Measurements from ENCODE around the gene MVK. TPM values are rescaled to one million over a fixed set of nuclear protein-coding genes. Genes with fewer than 3 reads are reported as not detected.

MVK gene
- polyA plus RNA-seq, 1 donor from 2014 or later = 2.6 TPM

- Mint-ChIP-seq H3K27ac (no peak overlapping the region), H3K4me3 (no peak overlapping the region), H3K9me3 (no peaks in the 10 kb centered on the region), H3K4me1 (no peaks in the 10 kb centered on the region), H3K36me3 (no peaks in the 10 kb centered on the region), H3K27me3 (peaks cover 13% of the 10 kb centered on the region)
These were observed 37.6 kb downstream of the MVK start for GRCh38 chr12:109611223-109611622.

DNA sequence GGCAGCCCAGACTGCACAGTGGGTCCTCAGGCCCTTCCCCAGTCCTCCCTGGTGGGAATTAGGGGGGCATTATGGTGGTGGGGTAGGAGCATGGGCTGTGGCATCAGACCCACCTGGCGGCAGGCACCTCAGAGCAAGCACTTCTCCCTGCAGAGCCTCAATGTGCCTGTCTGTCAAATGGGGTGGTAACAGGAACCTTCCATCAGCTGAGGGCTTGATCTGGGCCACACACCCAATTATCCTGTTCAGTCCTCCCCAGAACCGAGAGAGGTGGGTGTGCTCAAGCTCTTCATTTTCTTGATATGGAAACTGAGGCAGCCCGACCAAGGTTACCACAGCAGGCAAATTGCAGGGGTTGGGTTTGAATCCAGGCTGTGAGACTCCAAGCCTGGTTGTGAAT, 38.4 kb downstream of the MVK start:
- Mint-ChIP-seq H3K4me3 (no peak overlapping the region), H3K27ac (no peak overlapping the region), H3K27me3 (peaks cover 15% of the 10 kb centered on the region), H3K4me1 (no peaks in the 10 kb centered on the region), H3K9me3 (no peaks in the 10 kb centered on the region), H3K36me3 (no peaks in the 10 kb centered on the region)

- H3K4me3 Mint-ChIP-seq = no peak overlapping the region
- no peak overlapping the region for H3K27ac Mint-ChIP-seq
- no peaks in the 10 kb centered on the region for H3K36me3 Mint-ChIP-seq
- no peaks in the 10 kb centered on the region for H3K4me1 Mint-ChIP-seq
- peaks cover 18% of the 10 kb centered on the region for H3K27me3 Mint-ChIP-seq
- H3K9me3 Mint-ChIP-seq = no peaks in the 10 kb centered on the region
These were observed 39.4 kb downstream of the MVK start for GRCh38 chr12:109612975-109613502.

DNA sequence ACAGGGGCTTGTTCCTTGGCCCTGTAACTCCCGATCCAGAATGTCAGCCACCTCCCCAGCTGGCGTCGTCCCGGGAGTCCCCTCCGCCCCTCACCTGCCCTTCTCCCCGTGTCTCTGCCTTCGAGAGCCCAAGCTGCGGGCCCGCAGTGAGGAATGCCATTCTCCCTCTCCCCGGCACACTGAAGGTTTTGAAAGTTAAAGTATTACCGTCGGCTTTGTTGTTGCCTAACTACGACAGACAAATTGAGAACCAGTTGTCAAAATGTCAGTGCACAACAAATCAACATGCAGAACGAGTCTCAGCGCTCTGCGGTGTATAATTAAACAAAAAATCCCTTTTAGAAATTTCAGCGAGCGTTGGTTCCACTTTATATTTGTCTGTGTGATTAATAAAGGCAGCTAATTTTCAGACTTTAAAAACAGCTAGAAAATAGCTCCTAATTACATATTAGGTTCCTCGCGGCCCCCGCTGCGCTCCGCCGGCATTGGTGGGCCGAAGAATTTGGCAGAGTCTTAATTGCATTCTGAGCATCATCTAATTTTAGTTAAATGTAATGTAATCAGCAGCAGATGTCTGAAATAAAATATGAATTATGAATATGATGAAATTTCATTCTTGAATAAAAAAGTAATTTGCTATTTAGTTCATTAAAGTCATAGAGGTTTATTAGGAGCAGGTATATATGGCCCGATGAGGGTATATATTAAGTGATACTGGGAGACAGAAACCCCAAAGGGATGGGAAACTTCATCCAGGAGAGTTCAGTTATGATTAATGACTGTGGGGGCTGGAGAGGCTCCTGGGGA, 40.3 kb downstream of the MVK start:
- Mint-ChIP-seq H3K36me3 (no peaks in the 10 kb centered on the region), H3K4me1 (no peaks in the 10 kb centered on the region), H3K27me3 (peaks cover 18% of the 10 kb centered on the region), H3K9me3 (no peaks in the 10 kb centered on the region), H3K4me3 (no peak overlapping the region), H3K27ac (no peak overlapping the region)

DNA sequence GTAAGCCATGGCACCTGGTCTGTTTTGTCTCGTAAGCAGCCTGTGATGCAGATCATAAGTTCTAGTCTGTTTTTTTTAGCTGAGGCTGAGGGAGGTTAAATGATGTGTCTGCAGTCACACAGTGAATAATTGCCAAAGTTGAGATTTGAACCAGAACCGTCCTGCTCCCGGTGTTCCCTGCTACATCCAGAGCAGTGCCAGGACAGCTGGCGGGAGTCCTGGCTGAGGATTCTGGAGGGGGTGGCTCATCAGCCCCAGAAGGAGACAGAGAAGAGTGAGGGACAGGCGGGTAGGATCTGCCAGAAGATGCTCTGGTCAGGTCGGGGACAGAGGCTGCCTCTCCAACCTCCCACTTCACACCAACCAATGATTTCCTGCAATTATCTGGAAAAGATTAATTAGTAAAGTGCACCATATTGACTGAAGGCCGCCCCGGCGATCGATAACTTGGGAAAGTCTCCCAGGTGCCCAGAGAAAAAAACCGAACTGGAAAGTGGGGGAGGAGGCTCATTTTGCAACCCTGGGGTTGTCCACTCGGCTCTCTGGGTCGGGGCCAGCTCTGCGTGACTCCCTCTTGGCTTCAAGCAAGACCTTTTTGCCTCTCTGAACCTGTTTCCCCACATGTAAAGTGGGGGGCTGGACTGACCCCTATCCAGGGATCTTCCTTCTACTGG, 42.1 kb downstream of the MVK start:
- H3K4me3 Mint-ChIP-seq = no peak overlapping the region
- no peaks in the 10 kb centered on the region for H3K36me3 Mint-ChIP-seq

GRCh38 chr12:109617491-109617890, 43.9 kb downstream of the MVK start:
- Mint-ChIP-seq H3K4me1 (peaks cover 0 to 5% (median 2%) of the 10 kb centered on the region in 3 donors), H3K9me3 (no peaks in the 10 kb centered on the region), H3K4me3 (no peak overlapping the region), H3K27me3 (peaks cover 24% of the 10 kb centered on the region), H3K36me3 (no peaks in the 10 kb centered on the region), H3K27ac (no peak overlapping the region)

More for the DNA sequence above, 42.1 kb downstream of the MVK start:
- Mint-ChIP-seq H3K9me3 (no peaks in the 10 kb centered on the region), H3K27me3 (peaks cover 15% of the 10 kb centered on the region), H3K27ac (no peak overlapping the region), H3K4me1 (no peaks in the 10 kb centered on the region)

DNA sequence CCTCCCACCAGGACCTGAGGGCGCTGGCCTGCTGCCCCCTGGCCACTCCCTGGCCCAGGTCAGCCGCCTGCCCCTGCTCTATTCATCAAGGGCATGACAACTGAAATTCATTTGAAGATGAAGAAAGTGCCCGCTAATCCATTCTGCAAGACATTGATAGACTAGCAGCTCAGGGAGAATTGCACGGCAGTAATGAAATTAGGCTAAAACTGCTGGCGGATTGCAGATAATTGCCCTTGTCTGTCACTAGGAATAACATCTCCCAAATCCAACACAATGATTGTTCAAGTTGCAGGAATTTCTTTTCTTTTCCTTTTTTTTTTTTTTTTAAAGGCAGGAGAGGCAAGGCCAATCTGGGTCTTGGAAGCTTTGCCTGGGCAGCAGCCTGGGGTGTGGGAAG, 44.5 kb downstream of the MVK start:
- Mint-ChIP-seq H3K9me3 (no peaks in the 10 kb centered on the region), H3K27me3 (peaks cover 24% of the 10 kb centered on the region), H3K4me3 (no peak overlapping the region), H3K4me1 (peaks cover 0 to 5% (median 2%) of the 10 kb centered on the region in 3 donors), H3K36me3 (no peaks in the 10 kb centered on the region), H3K27ac (no peak overlapping the region)

- Mint-ChIP-seq H3K4me1 (peaks cover 0 to 5% (median 2%) of the 10 kb centered on the region in 3 donors), H3K27me3 (peaks cover 24% of the 10 kb centered on the region), H3K36me3 (no peaks in the 10 kb centered on the region), H3K4me3 (no peak overlapping the region), H3K9me3 (no peaks in the 10 kb centered on the region), H3K27ac (peak overlapping the region in 1 of 3 donors; percentile 71)
These were observed 45.5 kb downstream of the MVK start for GRCh38 chr12:109619002-109619604.

- Mint-ChIP-seq H3K36me3 (no peaks in the 10 kb centered on the region), H3K4me3 (no peak overlapping the region), H3K27ac (no peak overlapping the region), H3K9me3 (no peaks in the 10 kb centered on the region), H3K27me3 (peaks cover 17% of the 10 kb centered on the region), H3K4me1 (peaks cover 0 to 5% (median 2%) of the 10 kb centered on the region in 3 donors)
These were observed 47.7 kb downstream of the MVK start for GRCh38 chr12:109621211-109621694.

- Mint-ChIP-seq H3K36me3 (no peaks in the 10 kb centered on the region), H3K4me3 (peak overlapping the region in 2 of 4 donors; percentile 31 to 49), H3K27ac (peak overlapping the region in 1 of 3 donors; percentile 59), H3K9me3 (no peaks in the 10 kb centered on the region), H3K4me1 (peaks cover 0 to 5% (median 2%) of the 10 kb centered on the region in 3 donors), H3K27me3 (peaks cover 17% of the 10 kb centered on the region)
These were observed 48.3 kb downstream of the MVK start for GRCh38 chr12:109621901-109622364.

DNA sequence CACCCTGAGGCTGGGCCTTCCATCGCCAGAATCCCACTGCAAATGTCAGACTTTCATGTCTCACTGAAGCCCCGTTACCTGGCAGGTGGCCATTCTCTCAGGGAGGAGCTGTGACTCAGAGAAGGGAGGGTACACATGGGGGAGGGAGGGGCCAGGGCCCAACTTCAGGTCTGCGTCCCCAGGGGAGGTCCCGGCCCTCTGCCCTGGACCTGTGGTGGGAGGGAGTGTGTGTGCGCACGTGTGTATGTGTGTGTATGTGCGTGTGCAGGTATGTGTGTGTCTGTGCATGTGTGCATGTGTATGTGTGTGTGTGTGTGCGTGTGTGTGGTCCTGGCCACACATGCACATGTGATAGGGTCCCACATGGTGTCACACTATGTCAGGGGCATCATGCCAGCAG, 50.9 kb downstream of the MVK start:
- Mint-ChIP-seq H3K27ac (no peak overlapping the region), H3K27me3 (peaks cover 21% of the 10 kb centered on the region), H3K36me3 (no peaks in the 10 kb centered on the region), H3K4me3 (no peak overlapping the region), H3K9me3 (no peaks in the 10 kb centered on the region), H3K4me1 (peaks cover 0 to 5% (median 2%) of the 10 kb centered on the region in 3 donors)

- Mint-ChIP-seq H3K36me3 (no peaks in the 10 kb centered on the region), H3K27me3 (peaks cover 20% of the 10 kb centered on the region)
These were observed 51.6 kb downstream of the MVK start for GRCh38 chr12:109625131-109625559.

GRCh38 chr12:109625749-109626377, 52.3 kb downstream of the MVK start:
- no peaks in the 10 kb centered on the region for H3K36me3 Mint-ChIP-seq
- H3K27me3 Mint-ChIP-seq = peaks cover 22% of the 10 kb centered on the region
- peaks cover 0 to 5% (median 2%) of the 10 kb centered on the region in 3 donors for H3K4me1 Mint-ChIP-seq
- no peaks in the 10 kb centered on the region for H3K9me3 Mint-ChIP-seq
- no peak overlapping the region for H3K4me3 Mint-ChIP-seq
- H3K27ac Mint-ChIP-seq = no peak overlapping the region

More at GRCh38 chr12:109625131-109625559, 51.6 kb downstream of the MVK start:
- H3K9me3 Mint-ChIP-seq = no peaks in the 10 kb centered on the region
- peak overlapping the region in 1 of 4 donors; percentile 12 for H3K4me3 Mint-ChIP-seq
- peaks cover 0 to 5% (median 2%) of the 10 kb centered on the region in 3 donors for H3K4me1 Mint-ChIP-seq
- no peak overlapping the region for H3K27ac Mint-ChIP-seq

DNA sequence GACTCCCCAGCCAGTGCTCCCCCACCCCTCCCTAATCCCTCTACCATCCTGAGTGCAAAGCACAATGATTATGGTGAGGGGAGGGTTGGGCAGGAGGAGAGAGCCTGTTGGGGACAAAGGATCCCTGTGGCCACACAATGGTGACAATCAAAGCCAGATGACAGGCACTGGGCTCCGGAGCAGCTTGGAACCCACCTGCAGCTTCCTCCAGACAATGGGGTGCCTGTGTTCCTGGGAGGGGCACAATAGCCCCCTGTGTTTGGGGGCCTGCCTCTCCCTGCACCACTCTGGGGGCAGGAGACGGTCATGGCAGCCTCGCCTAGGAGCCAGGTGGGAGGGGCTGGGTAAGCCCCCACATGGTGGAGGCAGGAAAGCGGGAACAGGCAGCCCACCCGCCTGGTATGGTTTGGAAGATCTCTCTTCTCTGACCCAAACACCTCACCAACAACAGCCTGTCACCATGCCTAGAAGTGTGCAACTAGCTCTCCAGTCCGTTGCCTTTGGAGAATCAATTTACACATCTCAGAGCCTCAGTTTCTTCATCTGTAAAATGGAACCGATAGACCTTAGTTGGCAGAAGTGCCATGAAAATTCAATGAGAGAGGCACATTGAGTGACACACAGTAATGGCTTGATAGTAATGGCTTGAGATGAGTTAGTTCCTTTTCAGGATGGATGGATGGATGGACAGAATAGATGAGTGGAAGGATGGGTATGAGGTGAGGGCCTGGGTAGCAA, 53.0 kb downstream of the MVK start:
- H3K36me3 Mint-ChIP-seq = no peaks in the 10 kb centered on the region
- H3K9me3 Mint-ChIP-seq = no peaks in the 10 kb centered on the region
- H3K27me3 Mint-ChIP-seq = peaks cover 18% of the 10 kb centered on the region
- H3K4me1 Mint-ChIP-seq = peaks cover 0 to 3% (median 2%) of the 10 kb centered on the region in 3 donors
- H3K4me3 Mint-ChIP-seq = no peak overlapping the region
- H3K27ac Mint-ChIP-seq = no peak overlapping the region

All from IgD-negative memory B cell (primary cell).